Neural cell (in vitro differentiated cells): ENCODE data around the gene UBL3.

ENCODE experiments used
- EZH2 ChIP-seq: fragments of 200-600, 300-800 bp; shearing (Covaris generic), sonication (generic); IDR thresholded peaks from 2 replicates; pipeline ENCODE4 v1.6.1; 2014; ENCODE audit warnings: antibody characterized with exemption, low read length, borderline replicate concordance, mild to moderate bottlenecking; ENCODE audit not compliant: insufficient read depth, poor library complexity, severe bottlenecking
- RAD21 ChIP-seq: fragments of 450-650 bp; conservative IDR thresholded peaks from 2 replicates; pipeline ENCODE4 v1.6.1; 2014; ENCODE audit warnings: antibody characterized with exemption, mild to moderate bottlenecking, moderate library complexity
- TF ChIP-seq, protein P1 (sequence below): fragments of 450-650 bp; IDR thresholded peaks from 2 replicates; pipeline ENCODE4 v1.5.1; 2014; ENCODE audit warnings: antibody characterized with exemption, mild to moderate bottlenecking, moderate library complexity; ENCODE audit not compliant: poor library complexity, severe bottlenecking

DNA sequence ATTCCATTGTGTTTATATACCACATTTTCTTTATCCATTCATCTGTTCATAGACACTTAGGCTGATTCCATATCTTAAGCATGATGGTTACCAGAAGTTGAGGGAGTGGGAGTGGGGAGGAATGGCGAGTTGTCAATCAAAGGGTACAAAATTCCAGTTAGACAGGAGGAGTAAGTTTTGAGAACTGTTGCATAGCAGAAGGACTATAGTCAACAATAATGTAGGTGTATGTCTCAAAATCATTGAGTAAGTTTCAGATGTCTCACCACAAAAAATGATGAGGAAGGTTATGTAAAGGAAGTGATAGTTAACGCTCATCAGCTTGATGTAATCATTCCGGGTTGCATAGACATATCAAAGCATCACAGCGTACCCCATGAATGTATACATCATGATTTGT lies 4.6 kb upstream of the UBL3 start:
- TF ChIP-seq, protein P1, sequence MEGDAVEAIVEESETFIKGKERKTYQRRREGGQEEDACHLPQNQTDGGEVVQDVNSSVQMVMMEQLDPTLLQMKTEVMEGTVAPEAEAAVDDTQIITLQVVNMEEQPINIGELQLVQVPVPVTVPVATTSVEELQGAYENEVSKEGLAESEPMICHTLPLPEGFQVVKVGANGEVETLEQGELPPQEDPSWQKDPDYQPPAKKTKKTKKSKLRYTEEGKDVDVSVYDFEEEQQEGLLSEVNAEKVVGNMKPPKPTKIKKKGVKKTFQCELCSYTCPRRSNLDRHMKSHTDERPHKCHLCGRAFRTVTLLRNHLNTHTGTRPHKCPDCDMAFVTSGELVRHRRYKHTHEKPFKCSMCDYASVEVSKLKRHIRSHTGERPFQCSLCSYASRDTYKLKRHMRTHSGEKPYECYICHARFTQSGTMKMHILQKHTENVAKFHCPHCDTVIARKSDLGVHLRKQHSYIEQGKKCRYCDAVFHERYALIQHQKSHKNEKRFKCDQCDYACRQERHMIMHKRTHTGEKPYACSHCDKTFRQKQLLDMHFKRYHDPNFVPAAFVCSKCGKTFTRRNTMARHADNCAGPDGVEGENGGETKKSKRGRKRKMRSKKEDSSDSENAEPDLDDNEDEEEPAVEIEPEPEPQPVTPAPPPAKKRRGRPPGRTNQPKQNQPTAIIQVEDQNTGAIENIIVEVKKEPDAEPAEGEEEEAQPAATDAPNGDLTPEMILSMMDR = no peak
- no peak for TF ChIP-seq RAD21
- no peak for TF ChIP-seq EZH2
